Keratinocyte (primary cell): ENCODE measurements around the gene CAV2.

Experiments
- EZH2 ChIP-seq: IDR thresholded peaks from one replicate; pipeline ENCODE4 v1.6.1; 2012; ENCODE audit warnings: inconsistent platforms, mild to moderate bottlenecking, low read length, moderate library complexity
- TF ChIP-seq, protein P1 (sequence below), 3 experiments: IDR thresholded peaks in 1 of 3; conservative IDR thresholded peaks in 1 of 3; optimal IDR thresholded peaks in 1 of 3; 2 replicates in 2 of 3; 3 replicates in 1 of 3; pipeline versions ENCODE3 to v1.5.1; 2011; ENCODE audit warnings: low read length in 3 of 3, mild to moderate bottlenecking in 3 of 3, moderate library complexity in 2 of 3, control low read depth in 1 of 3, inconsistent platforms in 1 of 3; ENCODE audit not compliant: insufficient read depth in 2 of 3; ENCODE audit errors: extremely low read depth in 1 of 3

DNA sequence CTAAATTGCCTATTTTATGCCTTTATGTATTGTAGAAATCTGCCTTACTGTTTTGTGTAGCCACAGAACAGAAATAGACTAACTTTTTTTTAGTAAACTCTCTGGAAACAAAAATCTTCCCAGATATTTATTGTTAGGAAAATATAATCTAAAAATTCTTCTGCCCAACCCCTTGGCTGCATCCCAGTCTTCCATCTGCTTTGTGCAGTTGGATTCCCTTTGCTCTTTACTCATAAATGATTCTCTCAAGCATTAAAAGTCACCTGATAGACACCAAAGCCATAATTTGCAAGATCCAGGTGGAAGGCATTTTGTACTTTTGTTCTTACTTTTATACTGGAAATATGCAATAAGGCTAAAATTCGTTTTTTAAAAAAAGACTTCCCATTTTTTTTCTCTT, 6.1 kb upstream of the CAV2 start:
- TF ChIP-seq, protein P1, sequence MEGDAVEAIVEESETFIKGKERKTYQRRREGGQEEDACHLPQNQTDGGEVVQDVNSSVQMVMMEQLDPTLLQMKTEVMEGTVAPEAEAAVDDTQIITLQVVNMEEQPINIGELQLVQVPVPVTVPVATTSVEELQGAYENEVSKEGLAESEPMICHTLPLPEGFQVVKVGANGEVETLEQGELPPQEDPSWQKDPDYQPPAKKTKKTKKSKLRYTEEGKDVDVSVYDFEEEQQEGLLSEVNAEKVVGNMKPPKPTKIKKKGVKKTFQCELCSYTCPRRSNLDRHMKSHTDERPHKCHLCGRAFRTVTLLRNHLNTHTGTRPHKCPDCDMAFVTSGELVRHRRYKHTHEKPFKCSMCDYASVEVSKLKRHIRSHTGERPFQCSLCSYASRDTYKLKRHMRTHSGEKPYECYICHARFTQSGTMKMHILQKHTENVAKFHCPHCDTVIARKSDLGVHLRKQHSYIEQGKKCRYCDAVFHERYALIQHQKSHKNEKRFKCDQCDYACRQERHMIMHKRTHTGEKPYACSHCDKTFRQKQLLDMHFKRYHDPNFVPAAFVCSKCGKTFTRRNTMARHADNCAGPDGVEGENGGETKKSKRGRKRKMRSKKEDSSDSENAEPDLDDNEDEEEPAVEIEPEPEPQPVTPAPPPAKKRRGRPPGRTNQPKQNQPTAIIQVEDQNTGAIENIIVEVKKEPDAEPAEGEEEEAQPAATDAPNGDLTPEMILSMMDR (optimal IDR thresholded peaks at IDR 0.05 in 1 of 3, IDR thresholded peaks at IDR 0.05 in 1 of 3, conservative IDR thresholded peaks at IDR 0.05 in 1 of 3; ENCODE audit: extremely low read depth in 1 of 3, insufficient read depth in 2 of 3, low read length in 3 of 3) = no peak
- no peak for TF ChIP-seq EZH2
